PFSK-1 (cell line): ENCODE data around the gene ADAMTS20.

Experiments used
- FOXP2 ChIP-seq: optimal IDR thresholded peaks from 2 replicates; pipeline ENCODE3; 2011; ENCODE audit warnings: borderline replicate concordance, control low read depth, inconsistent platforms; ENCODE audit not compliant: insufficient read depth; ENCODE audit errors: extremely low read length, extremely low read depth
- POLR2AphosphoS5 ChIP-seq: IDR thresholded peaks from 2 replicates; pipeline ENCODE4 v1.6.1; 2012; ENCODE audit warnings: low read depth, mild to moderate bottlenecking, control low read depth, low read length, moderate library complexity
- SIN3A ChIP-seq: IDR thresholded peaks from 2 replicates; pipeline ENCODE4 v1.6.1; 2012; ENCODE audit warnings: mild to moderate bottlenecking, low read length, moderate library complexity, borderline replicate concordance; ENCODE audit not compliant: insufficient read depth
- TAF1 ChIP-seq: IDR thresholded peaks from 2 replicates; pipeline ENCODE4 v1.6.1; 2012; ENCODE audit warnings: low read length, control low read depth, borderline replicate concordance; ENCODE audit not compliant: insufficient read depth
- TF ChIP-seq, protein P1 (sequence below), 2 experiments: IDR thresholded peaks; 2 replicates each; pipeline versions ENCODE4 v1.6.1 to v1.8.0; 2011 to 2012; ENCODE audit warnings: low read depth in 2 of 2, low read length in 2 of 2, control low read depth in 1 of 2, inconsistent platforms in 1 of 2, mild to moderate bottlenecking in 1 of 2, moderate library complexity in 1 of 2; ENCODE audit not compliant: insufficient read depth in 1 of 2

The ADAMTS20 gene

GRCh38 chr12:43361031-43361710 is 190.8 kb downstream of the ADAMTS20 start:
- TF ChIP-seq, protein P1, sequence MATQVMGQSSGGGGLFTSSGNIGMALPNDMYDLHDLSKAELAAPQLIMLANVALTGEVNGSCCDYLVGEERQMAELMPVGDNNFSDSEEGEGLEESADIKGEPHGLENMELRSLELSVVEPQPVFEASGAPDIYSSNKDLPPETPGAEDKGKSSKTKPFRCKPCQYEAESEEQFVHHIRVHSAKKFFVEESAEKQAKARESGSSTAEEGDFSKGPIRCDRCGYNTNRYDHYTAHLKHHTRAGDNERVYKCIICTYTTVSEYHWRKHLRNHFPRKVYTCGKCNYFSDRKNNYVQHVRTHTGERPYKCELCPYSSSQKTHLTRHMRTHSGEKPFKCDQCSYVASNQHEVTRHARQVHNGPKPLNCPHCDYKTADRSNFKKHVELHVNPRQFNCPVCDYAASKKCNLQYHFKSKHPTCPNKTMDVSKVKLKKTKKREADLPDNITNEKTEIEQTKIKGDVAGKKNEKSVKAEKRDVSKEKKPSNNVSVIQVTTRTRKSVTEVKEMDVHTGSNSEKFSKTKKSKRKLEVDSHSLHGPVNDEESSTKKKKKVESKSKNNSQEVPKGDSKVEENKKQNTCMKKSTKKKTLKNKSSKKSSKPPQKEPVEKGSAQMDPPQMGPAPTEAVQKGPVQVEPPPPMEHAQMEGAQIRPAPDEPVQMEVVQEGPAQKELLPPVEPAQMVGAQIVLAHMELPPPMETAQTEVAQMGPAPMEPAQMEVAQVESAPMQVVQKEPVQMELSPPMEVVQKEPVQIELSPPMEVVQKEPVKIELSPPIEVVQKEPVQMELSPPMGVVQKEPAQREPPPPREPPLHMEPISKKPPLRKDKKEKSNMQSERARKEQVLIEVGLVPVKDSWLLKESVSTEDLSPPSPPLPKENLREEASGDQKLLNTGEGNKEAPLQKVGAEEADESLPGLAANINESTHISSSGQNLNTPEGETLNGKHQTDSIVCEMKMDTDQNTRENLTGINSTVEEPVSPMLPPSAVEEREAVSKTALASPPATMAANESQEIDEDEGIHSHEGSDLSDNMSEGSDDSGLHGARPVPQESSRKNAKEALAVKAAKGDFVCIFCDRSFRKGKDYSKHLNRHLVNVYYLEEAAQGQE (IDR thresholded peaks at IDR 0.05; ENCODE audit: insufficient read depth in 1 of 2, low read depth in 2 of 2, low read length in 2 of 2): no peak
- TF ChIP-seq SIN3A (no peak), POLR2AphosphoS5 (no peak), TAF1 (no peak), FOXP2 (no peak)

GRCh38 chr12:43357141-43357540 is 194.9 kb downstream of the ADAMTS20 start:
- TF ChIP-seq FOXP2 (no peak), TAF1 (no peak), SIN3A (no peak)
- TF ChIP-seq, protein P1 (IDR thresholded peaks at IDR 0.05; ENCODE audit: insufficient read depth in 1 of 2, low read depth in 2 of 2, low read length in 2 of 2): no peak

GRCh38 chr12:43352001-43352400 is 200.0 kb downstream of the ADAMTS20 start:
- TF ChIP-seq POLR2AphosphoS5 (no peak), TAF1 (no peak), SIN3A (no peak), FOXP2 (no peak)
- TF ChIP-seq, protein P1 (IDR thresholded peaks at IDR 0.05; ENCODE audit: insufficient read depth in 1 of 2, low read depth in 2 of 2, low read length in 2 of 2): no peak

DNA sequence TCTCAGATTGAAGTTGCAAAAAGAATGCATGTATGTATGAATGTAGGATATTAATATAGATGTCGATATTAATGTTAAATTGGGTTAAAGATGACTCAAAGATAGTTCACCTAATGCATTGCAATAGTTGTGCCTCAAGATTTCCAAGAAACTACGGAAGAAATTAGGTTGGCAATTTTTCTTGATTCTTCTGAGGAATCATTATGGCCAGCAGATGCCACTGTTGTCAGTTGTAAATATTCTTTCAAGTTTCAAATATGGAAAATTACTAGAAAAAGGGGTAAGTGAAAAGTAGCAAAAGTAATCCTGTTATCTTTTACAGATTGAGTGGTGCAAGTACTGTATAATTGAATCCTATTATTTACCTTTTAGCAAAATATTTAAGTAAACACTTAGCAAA is 202.1 kb downstream of the ADAMTS20 start:
- TF ChIP-seq SIN3A (no peak), TAF1 (no peak), FOXP2 (no peak), POLR2AphosphoS5 (no peak)
- TF ChIP-seq, protein P1 (IDR thresholded peaks at IDR 0.05; ENCODE audit: insufficient read depth in 1 of 2, low read depth in 2 of 2, low read length in 2 of 2): no peak
